ENCODE data around the gene RASA2. TPM values are rescaled to one million over a fixed set of nuclear protein-coding genes. Genes with fewer than 3 reads are reported as not detected.

The RASA2 gene
- total and polyA plus RNA-seq, 10 donors = 9.4 to 90.6 (median 45.3) TPM

- peaks cover 2 to 16% (median 15%) of the 10 kb centered on the region in 8 donors for H3K9me3 ChIP-seq
- intact Hi-C loops (cut with DNase I; ENCODE audit: low total_unique reads) = no loop called here
- H3K4me1 ChIP-seq = no peaks in the 10 kb centered on the region
- no peaks in the 10 kb centered on the region for H3K27me3 ChIP-seq (replicated peaks in 1 of 7)
- no peak overlapping the region for H3K4me3 ChIP-seq
- TF ChIP-seq POLR2AphosphoS5 (IDR thresholded peaks at IDR 0.05) (no peak), POLR2A (IDR thresholded peaks at IDR 0.05) (no peak)
- TF ChIP-seq, protein P1, sequence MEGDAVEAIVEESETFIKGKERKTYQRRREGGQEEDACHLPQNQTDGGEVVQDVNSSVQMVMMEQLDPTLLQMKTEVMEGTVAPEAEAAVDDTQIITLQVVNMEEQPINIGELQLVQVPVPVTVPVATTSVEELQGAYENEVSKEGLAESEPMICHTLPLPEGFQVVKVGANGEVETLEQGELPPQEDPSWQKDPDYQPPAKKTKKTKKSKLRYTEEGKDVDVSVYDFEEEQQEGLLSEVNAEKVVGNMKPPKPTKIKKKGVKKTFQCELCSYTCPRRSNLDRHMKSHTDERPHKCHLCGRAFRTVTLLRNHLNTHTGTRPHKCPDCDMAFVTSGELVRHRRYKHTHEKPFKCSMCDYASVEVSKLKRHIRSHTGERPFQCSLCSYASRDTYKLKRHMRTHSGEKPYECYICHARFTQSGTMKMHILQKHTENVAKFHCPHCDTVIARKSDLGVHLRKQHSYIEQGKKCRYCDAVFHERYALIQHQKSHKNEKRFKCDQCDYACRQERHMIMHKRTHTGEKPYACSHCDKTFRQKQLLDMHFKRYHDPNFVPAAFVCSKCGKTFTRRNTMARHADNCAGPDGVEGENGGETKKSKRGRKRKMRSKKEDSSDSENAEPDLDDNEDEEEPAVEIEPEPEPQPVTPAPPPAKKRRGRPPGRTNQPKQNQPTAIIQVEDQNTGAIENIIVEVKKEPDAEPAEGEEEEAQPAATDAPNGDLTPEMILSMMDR (IDR thresholded peaks at IDR 0.05 in 8 of 11, conservative IDR thresholded peaks at IDR 0.05 in 3 of 11) = no peak
- no peak for DNase-seq
- H3K27ac ChIP-seq = no peak overlapping the region
- peaks cover 5 to 83% (median 27%) of the 10 kb centered on the region in 6 donors for H3K36me3 ChIP-seq
- WGBS, 5 donors = 70 to 85% (median 76%) methylated on average over 2 of the region's 2 CpGs
Measured at GRCh38 chr3:141605883-141606282, 119.1 kb downstream of the RASA2 start.

- Histone ChIP-seq H3K27me3 (replicated peaks in 1 of 7) (no peaks in the 10 kb centered on the region), H3K4me3 (no peak overlapping the region), H3K27ac (no peak overlapping the region), H3K9me3 (no peaks in the 10 kb centered on the region), H3K4me1 (no peaks in the 10 kb centered on the region), H3K36me3 (peaks cover 5 to 89% (median 49%) of the 10 kb centered on the region in 6 donors)
- TF ChIP-seq, protein P1 (IDR thresholded peaks at IDR 0.05 in 8 of 11, conservative IDR thresholded peaks at IDR 0.05 in 3 of 11) = no peak
- no peak for DNase-seq
- intact Hi-C loops (cut with DNase I; ENCODE audit: low total_unique reads) = no loop called here
- 69 to 78% (median 75%) methylated on average over 6 of the region's 6 CpGs for WGBS, 5 donors
Measured at GRCh38 chr3:141608438-141608837, 121.6 kb downstream of the RASA2 start.

DNA sequence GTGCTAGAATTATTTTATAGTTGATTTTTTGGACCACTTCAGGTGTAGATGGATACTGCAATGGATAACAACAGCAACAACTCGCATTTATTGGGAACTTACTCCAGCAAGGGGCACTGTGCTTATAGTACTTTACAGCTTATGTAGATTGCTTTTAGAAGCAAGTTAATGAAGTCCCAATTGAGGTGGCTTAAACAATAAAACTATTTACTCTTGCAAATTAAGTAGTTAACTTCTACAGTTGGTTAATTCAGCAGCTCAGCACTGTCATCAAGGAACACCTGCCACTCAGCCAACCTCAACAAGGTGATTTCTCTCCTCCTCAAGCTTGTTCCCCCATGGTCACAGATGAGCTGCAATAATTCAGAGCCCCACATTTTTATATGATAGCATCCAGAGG, 124.1 kb downstream of the RASA2 start:
- peaks cover 5 to 94% (median 49%) of the 10 kb centered on the region in 6 donors for H3K36me3 ChIP-seq
- DNase-seq = no peak
- no peak overlapping the region for H3K27ac ChIP-seq
- H3K4me3 ChIP-seq = no peak overlapping the region
- H3K9me3 ChIP-seq = no peaks in the 10 kb centered on the region
- H3K4me1 ChIP-seq = no peaks in the 10 kb centered on the region
- WGBS, 5 donors = 93 to 100% (median 97%) methylated on average over 1 of the region's 1 CpG
- no peaks in the 10 kb centered on the region for H3K27me3 ChIP-seq (replicated peaks in 1 of 7)
- intact Hi-C loops (cut with DNase I; ENCODE audit: low total_unique reads) = no loop called here
- TF ChIP-seq, protein P1 (IDR thresholded peaks at IDR 0.05 in 8 of 11, conservative IDR thresholded peaks at IDR 0.05 in 3 of 11) = no peak

- H3K4me1 ChIP-seq = no peaks in the 10 kb centered on the region
- TF ChIP-seq POLR2A (IDR thresholded peaks at IDR 0.05) = no peak
- TF ChIP-seq POLR2AphosphoS5 (IDR thresholded peaks at IDR 0.05) = no peak
- DNase-seq = no peak
- 88 to 95% (median 92%) methylated on average over 6 of the region's 6 CpGs for WGBS, 5 donors
- no peaks in the 10 kb centered on the region for H3K27me3 ChIP-seq (replicated peaks in 1 of 7)
- peaks cover 0 to 4% (median 0%) of the 10 kb centered on the region in 8 donors for H3K9me3 ChIP-seq
- H3K27ac ChIP-seq = no peak overlapping the region
- H3K4me3 ChIP-seq = no peak overlapping the region
- peaks cover 0 to 40% (median 7%) of the 10 kb centered on the region in 6 donors for H3K36me3 ChIP-seq
- intact Hi-C loops (cut with DNase I; ENCODE audit: low total_unique reads) = no loop called here
Measured at GRCh38 chr3:141618103-141618910, 131.5 kb downstream of the RASA2 start.
